Kidney (tissue), 14 donors: Measurements from ENCODE around the gene SEC24B. TPM values are rescaled to one million over a fixed set of nuclear protein-coding genes. Genes with fewer than 3 reads are reported as not detected.
"Not testable (repeated sequence)": the region's sequence is repeated elsewhere in the genome, so short reads cannot be mapped to it uniquely, and the experiment has no call there.

ENCODE experiments used
- DNase-seq, 5 donors: peaks; one replicate each; pipeline ENCODE4 v3.0.0-alpha.2; 2013 to 2020
- FAIRE-seq: peaks from 2 replicates; lab custom pipeline; 2012; peaks lifted over from hg19 to GRCh38; lab: Jason Lieb, UNC
- H3K27ac ChIP-seq, 2 donors: one replicate each; pipeline ENCODE4 v1.7.0; 2013; ENCODE audit warnings: low read depth in 2 of 2, low read length in 2 of 2, inconsistent platforms in 1 of 2
- H3K27me3 ChIP-seq: one replicate; pipeline ENCODE4 v1.7.1; 2013; ENCODE audit warnings: low read length, inconsistent platforms; ENCODE audit not compliant: control insufficient read depth, insufficient read depth
- H3K36me3 ChIP-seq, 3 donors: one replicate each; pipeline versions ENCODE4 v1.7.0 to v1.7.1; 2013; ENCODE audit warnings: low read length in 3 of 3, control low read depth in 1 of 3, inconsistent platforms in 1 of 3; ENCODE audit not compliant: insufficient read depth in 3 of 3, control insufficient read depth in 2 of 3
- H3K4me1 ChIP-seq, 3 donors: one replicate each; pipeline versions ENCODE4 v1.7.0 to v1.7.1; 2013; ENCODE audit warnings: low read length in 3 of 3, inconsistent platforms in 1 of 3, low read depth in 1 of 3; ENCODE audit not compliant: control insufficient read depth in 2 of 3, insufficient read depth in 2 of 3
- H3K4me3 ChIP-seq, 3 donors: one replicate each; pipeline versions ENCODE4 v1.7.0 to v1.8.1; 2013; ENCODE audit warnings: low read length in 3 of 3, control low read depth in 1 of 3, inconsistent platforms in 1 of 3
- H3K9ac ChIP-seq, 3 donors: one replicate each; pipeline versions ENCODE4 v1.7.0 to v1.7.1; 2013; ENCODE audit warnings: low read length in 3 of 3, control low read depth in 1 of 3, inconsistent platforms in 1 of 3
- H3K9me3 ChIP-seq, 3 donors: one replicate each; pipeline versions ENCODE4 v1.7.0 to v1.7.1; 2013; ENCODE audit warnings: low read length in 3 of 3, control low read depth in 1 of 3, inconsistent platforms in 1 of 3; ENCODE audit not compliant: control insufficient read depth in 2 of 3, insufficient read depth in 1 of 3
- CTCF ChIP-seq: IDR thresholded peaks from 3 replicates; pipeline ENCODE4 v1.5.1; 2012; ENCODE audit warnings: mild to moderate bottlenecking, moderate library complexity, borderline replicate concordance; ENCODE audit not compliant: insufficient read depth; ENCODE audit errors: extremely low read depth
- intact Hi-C: fragments of 100-400 bp; cut with DNase I; formaldehyde crosslinking; loops from one replicate; pipeline ENCODE4 v1.11.1; 2022
- polyA plus RNA-seq: library from polyadenylated mRNA; stranded (reverse); fragments of 350-450 nt; fragmentation: Illumina TruSeq; extraction: RNeasy Lipid Tissue Mini Kit (QIAGEN cat#74804); gene quantifications from one replicate; pipeline ENCODE4 v1.2.3, GENCODE V29; 2014; ENCODE audit warnings: low read depth, low replicate concordance; ENCODE audit not compliant: insufficient read depth
- total RNA-seq: library from RNA; stranded (reverse); fragmentation: NEBNext Ultra II Directional; extraction: Animal tissue kit (Norgen Biotek cat#: 25700); gene quantifications from one replicate; pipeline ENCODE4 v1.2.1, GENCODE V29; 2021
- donor health status: control.
- donor health status: control.
- donor health status: control.
- donor health status: control.
- donor health status: control.
- donor health status: DM: yes; HTN: yes; CAD: no.
- donor health status: Normal renal cell carcinoma (clear cell type).

SEC24B gene
- total and polyA plus RNA-seq, 2 donors from 2014 or later = 8.1 to 32.4 TPM

- no peak overlapping the region for H3K9ac ChIP-seq
- no peak overlapping the region for H3K27ac ChIP-seq
- H3K36me3 ChIP-seq = peaks cover 6 to 44% (median 8%) of the 10 kb centered on the region in 3 donors
- TF ChIP-seq CTCF = no peak
- H3K27me3 ChIP-seq = no peaks in the 10 kb centered on the region
- peak in 1 of 5 donors; percentile 2 for DNase-seq
- H3K4me1 ChIP-seq = no peaks in the 10 kb centered on the region
- intact Hi-C loops = no loop called here
- H3K9me3 ChIP-seq = no peaks in the 10 kb centered on the region
- no peak for FAIRE-seq
- no peak overlapping the region for H3K4me3 ChIP-seq
These were observed 77.8 kb downstream of the SEC24B start for GRCh38 chr4:109511414-109511813.

- H3K4me3 ChIP-seq, H3K9me3 ChIP-seq, H3K27me3 ChIP-seq, H3K27ac ChIP-seq, H3K4me1 ChIP-seq, H3K9ac ChIP-seq, FAIRE-seq, DNase-seq, intact Hi-C loops: not testable (repeated sequence)
- H3K36me3 ChIP-seq = peaks cover 6 to 46% (median 14%) of the 10 kb centered on the region in 3 donors
These were observed 79.8 kb downstream of the SEC24B start for GRCh38 chr4:109513368-109513767.

DNA sequence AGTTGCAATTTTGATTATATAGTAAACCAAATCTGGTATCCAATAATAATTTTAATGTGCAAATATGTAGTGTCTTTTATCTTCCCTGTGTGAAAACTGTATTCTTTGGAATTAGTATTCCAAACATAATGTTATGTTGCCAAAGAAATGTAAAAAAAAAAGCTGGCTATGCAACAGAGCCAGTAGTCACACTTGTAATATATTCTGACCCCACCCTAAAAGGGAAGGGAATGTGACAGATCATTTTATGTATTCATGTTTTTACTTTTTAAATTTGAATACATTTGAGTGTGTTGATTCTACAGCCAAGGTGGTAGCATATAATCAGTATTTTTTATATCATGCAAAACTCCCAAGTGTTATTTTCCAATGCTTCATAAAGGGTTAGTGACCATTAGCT is 98.6 kb downstream of the SEC24B start:
- DNase-seq (no peak), FAIRE-seq (no peak)
- no peak for TF ChIP-seq CTCF
- H3K9ac ChIP-seq = no peak overlapping the region
- no peaks in the 10 kb centered on the region for H3K4me1 ChIP-seq
- H3K4me3 ChIP-seq = no peak overlapping the region
- intact Hi-C loops = no loop called here
- no peak overlapping the region for H3K27ac ChIP-seq
- no peaks in the 10 kb centered on the region for H3K27me3 ChIP-seq
- peaks cover 17 to 42% (median 25%) of the 10 kb centered on the region in 3 donors for H3K36me3 ChIP-seq
- no peaks in the 10 kb centered on the region for H3K9me3 ChIP-seq

DNA sequence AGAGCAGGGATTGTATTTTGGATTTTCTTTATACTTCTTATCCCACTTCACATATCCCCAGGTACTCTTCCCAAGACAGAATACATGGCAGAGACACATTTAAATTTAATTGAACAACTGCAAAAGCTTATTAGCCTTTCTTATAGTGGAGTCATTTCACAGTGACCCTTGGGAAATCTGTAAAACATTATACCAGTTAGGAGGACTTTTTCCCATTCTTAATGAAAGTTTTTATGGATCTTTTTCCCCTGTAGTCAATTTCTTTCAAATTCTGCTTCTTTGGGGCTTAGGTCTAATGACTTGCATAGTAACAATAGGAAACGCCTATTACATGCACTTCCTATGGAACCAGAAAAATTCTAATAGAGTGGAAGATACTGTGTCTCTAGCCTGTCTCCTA is 111.8 kb downstream of the SEC24B start:
- no peak for TF ChIP-seq CTCF

More for the DNA sequence above, 111.8 kb downstream of the SEC24B start:
- intact Hi-C loops = no loop called here
- Histone ChIP-seq H3K27ac (no peak overlapping the region), H3K9me3 (no peaks in the 10 kb centered on the region), H3K36me3 (peaks cover 0 to 12% (median 8%) of the 10 kb centered on the region in 3 donors), H3K9ac (no peak overlapping the region), H3K4me1 (no peaks in the 10 kb centered on the region), H3K4me3 (no peak overlapping the region), H3K27me3 (no peaks in the 10 kb centered on the region)
- FAIRE-seq = no peak
- DNase-seq = no peak
